ENCODE results near the gene RFPL2. TPM values are rescaled to one million over a fixed set of nuclear protein-coding genes. Genes with fewer than 3 reads are reported as not detected.
A peak's percentile ranks its signal among the peaks of the same experiment; 100 is the strongest.

Gene RFPL2
- total RNA-seq (2016; rRNA removed; fragmentation: Illumina TruSeq; extraction: Trizol) (not detected in 2 replicates), polyA plus RNA-seq (2011; rRNA removed) (not detected in 2 replicates), polyA minus RNA-seq (2011; rRNA and poly(A)+ RNA removed; ENCODE audit: low replicate concordance) (not detected in 2 replicates), Bru-seq, nascent RNA (percentile 7 among the genes with signal in this experiment), BruChase-seq, experiment 1, labeled RNA remaining after a 6-hour chase (not detected), BruChase-seq, experiment 2, labeled RNA remaining after a 2-hour chase (not detected)
- total RNA-seq (2016; cell fraction: cytosol; rRNA removed; fragmentation: Illumina TruSeq; extraction: Trizol; ENCODE audit: low read depth): not detected in 2 replicates
- total RNA-seq (2016; cell fraction: insoluble cytoplasmic fraction; rRNA removed; fragmentation: Illumina TruSeq; extraction: Trizol): not detected in 2 replicates
- total RNA-seq (2016; cell fraction: membrane; rRNA removed; fragmentation: Illumina TruSeq; extraction: Trizol): not detected in 2 replicates
- total RNA-seq (2016; cell fraction: nucleus; rRNA removed; fragmentation: Illumina TruSeq; extraction: Trizol): not detected in 2 replicates
- not detected in 2 replicates for polyA plus RNA-seq (2011; cell fraction: cytosol; rRNA removed)
- not detected in 2 replicates for polyA plus RNA-seq (2011; cell fraction: nucleus; rRNA removed)
- polyA plus RNA-seq (2012): not detected in 2 replicates
- not detected in 2 replicates for polyA plus RNA-seq (2016; cell fraction: cytosol; fragmentation: Illumina TruSeq; extraction: Trizol; ENCODE audit: low read depth)
- polyA plus RNA-seq (2016; cell fraction: insoluble cytoplasmic fraction; fragmentation: Illumina TruSeq; extraction: Trizol; ENCODE audit: low read depth): not detected in 2 replicates
- not detected in 2 replicates for polyA plus RNA-seq (2016; cell fraction: membrane; fragmentation: Illumina TruSeq; extraction: Trizol; ENCODE audit: low read depth)
- polyA plus RNA-seq (2016; cell fraction: nucleus; fragmentation: Illumina TruSeq; extraction: Trizol; ENCODE audit: insufficient read depth, low read depth): not detected in 2 replicates
- polyA minus RNA-seq (2011; cell fraction: cytosol; rRNA and poly(A)+ RNA removed): not detected in 2 replicates
- polyA minus RNA-seq (2011; cell fraction: nucleus; rRNA and poly(A)+ RNA removed): not detected in 2 replicates
- long read RNA-seq, experiment 1: 0 reads
- long read RNA-seq, experiment 2: 0 reads

GRCh38 chr22:32204856-32205722, at the start of gene RFPL2:
RFPL2 (minus strand) TSS chr22:32205073; CDS start chr22:32202451, 2,622 bp downstream.
- intact Hi-C loops (cut with micrococcal nuclease; ENCODE audit: unreplicated experiment) (no loop called here), in situ Hi-C loops (cut with HindIII; ENCODE audit: extremely low pct_ligation_motif_present, low pct_unique_long_range_greater_than_20kb) (loop anchor here (5.0 kb wide), 1 partner anchor 62 kb away; no protein-coding TSS in a partner anchor)
- 31% methylated on average over 9 of the region's 41 CpGs for WGBS (ENCODE audit: low lambda C conversion rate)
- no peak within 1 kb of the TSS for H3K27ac ChIP-seq (ENCODE audit: extremely low read length, insufficient read depth, low read length)
- peak within 1 kb of the TSS; percentile 66 for H3K4me2 ChIP-seq (ENCODE audit: low read depth, low read length)
- ATAC-seq: peak; percentile 89
- peak within 1 kb of the TSS; percentile 35 for H2AFZ ChIP-seq (ENCODE audit: low read length)
- no peaks in the 10 kb centered on the region for H3K36me3 ChIP-seq (replicated peaks in 1 of 2; ENCODE audit: control insufficient read depth in 1 of 2, insufficient read depth in 2 of 2, low read length in 2 of 2)
- peak; percentile 61 for DNase-seq (ENCODE audit: low spot score)
- H3K4me3 ChIP-seq (replicated peaks in 1 of 3; ENCODE audit: insufficient read depth in 1 of 3, low read depth in 2 of 3, low read length in 3 of 3): peak within 1 kb of the TSS; percentile 36 to 69 (median 37); a peak in 5 of 6 replicates
- ChIA-PET CTCF (ENCODE audit: low intra/inter-chr PET ratio, low total read pairs) (no interaction called here), POLR2A (interaction anchor here (0.6 kb wide), 1 partner anchor 327 kb away, joined by 3 read pairs; no protein-coding TSS in a partner anchor)
- H3K79me2 ChIP-seq (ENCODE audit: insufficient read depth, low read length): no peaks in the 10 kb centered on the region
- BruUV-seq (replicated peaks): no TSS peak
- H4K20me1 ChIP-seq (ENCODE audit: insufficient read depth, low read length): no peaks in the 10 kb centered on the region
- peaks cover 0 to 3% of the 10 kb centered on the region in 2 experiments; a peak in 1 of 5 replicates for H3K27me3 ChIP-seq (ENCODE audit: control insufficient read depth in 1 of 2, insufficient read depth in 2 of 2, low read length in 2 of 2)
- FAIRE-seq: peak; percentile 48
- no peak within 1 kb of the TSS for H3K9ac ChIP-seq (ENCODE audit: insufficient read depth, low read depth, low read length)
- H3K9me3 ChIP-seq (ENCODE audit: low read length): no peaks in the 10 kb centered on the region
- H3K4me1 ChIP-seq (ENCODE audit: insufficient read depth, low read length): peaks cover 27% of the 10 kb centered on the region
- TF ChIP-seq ZNF33B (CRISPR knock-in tag; IDR thresholded peaks at IDR 0.05): no peak
- no peak for TF ChIP-seq ZNF772 (CRISPR knock-in tag; IDR thresholded peaks at IDR 0.05)
- TF ChIP-seq NR1H2 (CRISPR knock-in tag; IDR thresholded peaks at IDR 0.05; ENCODE audit: borderline replicate concordance, low read depth): no peak
- no peak for TF ChIP-seq PLRG1 (conservative IDR thresholded peaks at IDR 0.05)
- no peak for TF ChIP-seq STAG1 (CRISPR knock-in tag; IDR thresholded peaks at IDR 0.05)
- no peak for TF ChIP-seq CCDC6 (CRISPR knock-in tag; IDR thresholded peaks at IDR 0.05)
- no peak for TF ChIP-seq FOXO4 (CRISPR knock-in tag; conservative IDR thresholded peaks at IDR 0.05)
- TF ChIP-seq RFX3 (CRISPR knock-in tag; IDR thresholded peaks at IDR 0.05): no peak
- no peak for TF ChIP-seq ZNF337 (CRISPR knock-in tag; IDR thresholded peaks at IDR 0.05; ENCODE audit: borderline replicate concordance, low read depth)
- TF ChIP-seq ZUFSP (CRISPR knock-in tag; IDR thresholded peaks at IDR 0.05; ENCODE audit: borderline replicate concordance): no peak
- no peak for TF ChIP-seq NFIC (IDR thresholded peaks at IDR 0.05; ENCODE audit: low read length)
- no peak for TF ChIP-seq HNRNPL (IDR thresholded peaks at IDR 0.05; ENCODE audit: low read depth, low read length)
- no peak for TF ChIP-seq CREM (IDR thresholded peaks at IDR 0.05)
- no peak for TF ChIP-seq CREM (CRISPR knock-in tag; IDR thresholded peaks at IDR 0.05)
- TF ChIP-seq ZNF256 (CRISPR knock-in tag; conservative IDR thresholded peaks at IDR 0.05): no peak
- TF ChIP-seq GABPB1 (CRISPR knock-in tag; IDR thresholded peaks at IDR 0.05): no peak
- 0 out of 2 replicates have a peak, but pooled peaks have one; percentile 26 for TF ChIP-seq THAP11 (CRISPR knock-in tag; IDR thresholded peaks at IDR 0.05)

Measured in HepG2 (cell line).